Mesodermal cell (in vitro differentiated cells): ENCODE measurements around the gene GPR142.

ENCODE experiments used
- H3K27ac ChIP-seq: 2 replicates; pipeline ENCODE4 v1.7.0; 2013; ENCODE audit warnings: mild to moderate bottlenecking, low read depth, low read length, moderate library complexity; ENCODE audit not compliant: severe bottlenecking
- H3K36me3 ChIP-seq: 2 replicates; pipeline ENCODE4 v1.7.1; 2013; ENCODE audit warnings: mild to moderate bottlenecking, low read length, moderate library complexity; ENCODE audit not compliant: control insufficient read depth, insufficient read depth
- H3K4me1 ChIP-seq: one replicate; pipeline ENCODE4 v1.7.1; 2013; ENCODE audit warnings: mild to moderate bottlenecking, low read length; ENCODE audit not compliant: insufficient read depth, control insufficient read depth, poor library complexity, severe bottlenecking
- H3K4me3 ChIP-seq: 2 replicates; pipeline ENCODE4 v1.7.0; 2013; ENCODE audit warnings: low read length, control low read depth, mild to moderate bottlenecking; ENCODE audit not compliant: insufficient read depth, poor library complexity, severe bottlenecking; ENCODE audit errors: extremely low read depth
- H3K9me3 ChIP-seq: 2 replicates; pipeline ENCODE4 v1.7.1; 2013; ENCODE audit warnings: mild to moderate bottlenecking, low read length, moderate library complexity; ENCODE audit not compliant: control insufficient read depth
- WGBS, 2 experiments: methylation state at CpG; one replicate each; pipeline ENCODE4 v1.1.5; 2013; ENCODE audit warnings: missing lambda C conversion rate in 2 of 2; ENCODE audit not compliant: insufficient coverage in 2 of 2; 5-methylcytosine and 5-hydroxymethylcytosine counted together

The GPR142 gene

GRCh38 chr17:74387365-74388218, 20.3 kb downstream of the GPR142 start:
- H3K27ac ChIP-seq = no peak overlapping the region
- H3K36me3 ChIP-seq = no peaks in the 10 kb centered on the region
- no peaks in the 10 kb centered on the region for H3K9me3 ChIP-seq
- WGBS, 2 experiments = 71 to 81% methylated on average over 11 to 12 of the region's 17 CpGs
- no peak overlapping the region for H3K4me3 ChIP-seq
- peaks cover 11% of the 10 kb centered on the region for H3K4me1 ChIP-seq

GRCh38 chr17:74389084-74389753, 21.9 kb downstream of the GPR142 start:
- no peaks in the 10 kb centered on the region for H3K9me3 ChIP-seq
- no peak overlapping the region for H3K4me3 ChIP-seq
- H3K4me1 ChIP-seq = peaks cover 13% of the 10 kb centered on the region
- no peak overlapping the region for H3K27ac ChIP-seq
- 78 to 82% methylated on average over 9 to 10 of the region's 12 CpGs for WGBS, 2 experiments
- H3K36me3 ChIP-seq = no peaks in the 10 kb centered on the region

GRCh38 chr17:74389937-74390679, 22.8 kb downstream of the GPR142 start:
- Histone ChIP-seq H3K4me3 (no peak overlapping the region), H3K27ac (peak overlapping the region; percentile 98), H3K9me3 (no peaks in the 10 kb centered on the region), H3K4me1 (peaks cover 21% of the 10 kb centered on the region), H3K36me3 (no peaks in the 10 kb centered on the region)
- WGBS, 2 experiments = 85 to 98% methylated on average over 2 of the region's 2 CpGs

- no peak overlapping the region for H3K4me3 ChIP-seq
- H3K9me3 ChIP-seq = no peaks in the 10 kb centered on the region
- H3K36me3 ChIP-seq = no peaks in the 10 kb centered on the region
- peaks cover 21% of the 10 kb centered on the region for H3K4me1 ChIP-seq
- WGBS, 2 experiments = 87 to 91% methylated on average over 9 to 10 of the region's 11 CpGs
- H3K27ac ChIP-seq = peak overlapping the region; percentile 98
These were observed 23.7 kb downstream of the GPR142 start for GRCh38 chr17:74390680-74391653.

GRCh38 chr17:74391771-74392170, 24.5 kb downstream of the GPR142 start:
- H3K4me3 ChIP-seq = no peak overlapping the region
- H3K9me3 ChIP-seq = no peaks in the 10 kb centered on the region
- H3K36me3 ChIP-seq = no peaks in the 10 kb centered on the region
- 88% methylated on average over 5 of the region's 5 CpGs for WGBS, 2 experiments
- peak overlapping the region; percentile 98 for H3K27ac ChIP-seq
- peaks cover 21% of the 10 kb centered on the region for H3K4me1 ChIP-seq

GRCh38 chr17:74392848-74393247, 25.5 kb downstream of the GPR142 start:
- H3K4me1 ChIP-seq = peaks cover 20% of the 10 kb centered on the region
- 54 to 67% methylated on average over 3 of the region's 5 CpGs for WGBS, 2 experiments
- H3K9me3 ChIP-seq = no peaks in the 10 kb centered on the region
- H3K27ac ChIP-seq = no peak overlapping the region
- H3K36me3 ChIP-seq = no peaks in the 10 kb centered on the region
- no peak overlapping the region for H3K4me3 ChIP-seq

GRCh38 chr17:74393346-74393942, 26.1 kb downstream of the GPR142 start:
- no peaks in the 10 kb centered on the region for H3K36me3 ChIP-seq
- WGBS, 2 experiments = 88 to 93% methylated on average over 4 to 6 of the region's 6 CpGs
- H3K4me3 ChIP-seq = no peak overlapping the region
- H3K27ac ChIP-seq = no peak overlapping the region
- peaks cover 18% of the 10 kb centered on the region for H3K4me1 ChIP-seq
- H3K9me3 ChIP-seq = no peaks in the 10 kb centered on the region

GRCh38 chr17:74394275-74394950, 27.1 kb downstream of the GPR142 start:
- Histone ChIP-seq H3K9me3 (no peaks in the 10 kb centered on the region), H3K36me3 (no peaks in the 10 kb centered on the region), H3K27ac (peak overlapping the region; percentile 62), H3K4me1 (peaks cover 13% of the 10 kb centered on the region), H3K4me3 (no peak overlapping the region)
- WGBS, 2 experiments = 84 to 90% methylated on average over 8 to 9 of the region's 12 CpGs

- Histone ChIP-seq H3K36me3 (no peaks in the 10 kb centered on the region), H3K9me3 (no peaks in the 10 kb centered on the region), H3K4me1 (peaks cover 13% of the 10 kb centered on the region), H3K4me3 (no peak overlapping the region), H3K27ac (peak overlapping the region; percentile 62)
- 95 to 98% methylated on average over 7 of the region's 7 CpGs for WGBS, 2 experiments
These were observed 27.7 kb downstream of the GPR142 start for GRCh38 chr17:74394977-74395376.
